ENCODE data around the gene TMEM18.
"Not testable (repeated sequence)": the region's sequence is repeated elsewhere in the genome, so short reads cannot be mapped to it uniquely, and the experiment has no call there.

Gene TMEM18

GRCh38 chr2:694174-694573 lies 17.0 kb upstream of the TMEM18 start:
- DNase-seq (ENCODE audit: low read depth in 2 of 2, low spot score in 1 of 2): no peak

GRCh38 chr2:693606-694005 lies 16.4 kb upstream of the TMEM18 start:
- DNase-seq (ENCODE audit: low read depth in 2 of 2, low spot score in 1 of 2): no peak

- no peak for DNase-seq (ENCODE audit: low read depth in 2 of 2, low spot score in 1 of 2)
Observed at GRCh38 chr2:692767-693166, 15.6 kb upstream of the TMEM18 start.

DNA sequence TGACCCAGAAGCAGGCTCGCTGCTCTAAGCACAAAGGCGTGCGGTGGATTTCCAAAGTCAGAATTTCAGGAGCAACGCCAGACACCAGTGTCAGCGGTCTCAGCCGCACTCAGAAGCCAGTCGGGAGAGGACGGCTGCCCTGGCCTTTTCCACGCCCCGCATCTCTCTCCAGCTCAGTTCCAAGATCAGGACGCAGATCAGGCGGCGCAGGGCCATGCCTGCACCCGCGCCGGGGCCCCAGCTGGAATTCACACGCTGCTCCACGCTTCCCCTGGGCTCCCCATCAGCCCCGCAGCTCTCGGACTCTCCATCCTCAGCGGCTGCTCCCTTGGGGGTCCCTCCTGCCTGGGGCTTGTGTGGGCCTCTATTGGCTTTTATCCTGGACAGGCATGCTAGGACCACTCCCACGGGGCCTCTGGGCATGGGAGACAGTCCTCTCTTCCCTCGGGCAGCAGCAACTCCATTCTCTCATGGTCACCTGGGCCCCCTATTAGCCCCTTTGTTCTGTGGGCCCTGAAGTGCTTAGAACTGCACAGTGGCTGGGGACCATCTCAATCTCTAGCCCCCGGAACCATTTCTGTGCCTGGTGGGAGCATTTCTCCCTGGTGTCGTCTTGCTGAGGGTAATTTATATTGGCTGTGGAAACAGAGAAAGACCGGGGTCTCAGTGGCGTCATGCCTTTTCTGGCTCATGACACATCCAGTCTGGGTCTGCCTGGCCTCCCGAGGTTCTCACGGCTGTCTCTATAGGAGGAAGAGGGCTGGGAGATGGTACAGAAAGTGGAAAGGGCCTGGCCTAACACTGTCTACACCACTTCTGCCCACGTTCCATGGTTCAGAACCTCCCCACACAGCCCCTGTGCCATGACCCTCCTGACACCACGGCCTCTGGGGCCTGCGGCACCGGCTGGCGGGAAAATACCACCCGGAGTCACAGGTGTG lies 14.9 kb upstream of the TMEM18 start:
- no peak for DNase-seq (ENCODE audit: low read depth in 2 of 2, low spot score in 1 of 2)

GRCh38 chr2:690799-691198 lies 13.6 kb upstream of the TMEM18 start:
- DNase-seq (ENCODE audit: low read depth in 2 of 2, low spot score in 1 of 2): no peak

DNA sequence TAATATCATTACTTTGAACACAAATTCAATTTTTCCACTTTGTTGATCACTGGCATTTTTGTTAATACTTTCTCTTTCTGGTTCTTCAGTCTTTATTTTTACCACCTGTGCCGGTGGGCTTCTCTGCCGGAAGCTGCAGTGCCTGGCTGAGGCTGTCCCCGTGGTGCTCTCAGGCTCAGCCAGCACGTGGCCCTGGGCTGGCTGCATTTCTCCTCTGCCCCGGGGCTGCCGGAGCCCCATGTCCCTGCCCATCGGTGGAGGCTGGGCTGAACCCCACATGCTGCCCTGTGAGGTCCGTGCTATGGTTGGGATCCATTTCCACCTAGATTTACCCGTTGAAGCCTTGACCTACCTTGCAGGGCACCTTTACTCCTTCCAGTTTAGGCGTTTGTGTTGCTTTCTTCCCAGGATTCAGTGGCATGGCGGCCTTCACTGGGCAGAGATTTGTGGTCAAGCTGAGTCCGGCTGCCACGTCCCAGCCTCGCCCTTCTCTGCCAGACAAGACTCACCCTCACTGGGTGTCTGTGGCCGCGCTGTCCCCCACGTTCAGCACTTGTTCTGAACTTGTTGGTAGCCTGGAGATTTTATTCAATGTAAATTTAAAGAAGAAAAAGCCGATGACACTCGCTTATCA lies 12.8 kb upstream of the TMEM18 start:
- no peak for DNase-seq (ENCODE audit: low read depth in 2 of 2, low spot score in 1 of 2)

- DNase-seq (ENCODE audit: low read depth in 2 of 2, low spot score in 1 of 2): no peak
Observed at GRCh38 chr2:689237-689636, 12.0 kb upstream of the TMEM18 start.

GRCh38 chr2:688504-689076 lies 11.4 kb upstream of the TMEM18 start:
- no peak for DNase-seq (ENCODE audit: low read depth in 2 of 2, low spot score in 1 of 2)

- DNase-seq (ENCODE audit: low read depth in 2 of 2, low spot score in 1 of 2): no peak
Observed at GRCh38 chr2:685421-685820, 8.2 kb upstream of the TMEM18 start.

- not testable (repeated sequence) for DNase-seq (ENCODE audit: low read depth in 2 of 2, low spot score in 1 of 2)
Observed at GRCh38 chr2:684913-685312, 7.7 kb upstream of the TMEM18 start.

- DNase-seq (ENCODE audit: low read depth in 2 of 2, low spot score in 1 of 2): no peak
Observed at GRCh38 chr2:682226-682625, 5.0 kb upstream of the TMEM18 start.

DNA sequence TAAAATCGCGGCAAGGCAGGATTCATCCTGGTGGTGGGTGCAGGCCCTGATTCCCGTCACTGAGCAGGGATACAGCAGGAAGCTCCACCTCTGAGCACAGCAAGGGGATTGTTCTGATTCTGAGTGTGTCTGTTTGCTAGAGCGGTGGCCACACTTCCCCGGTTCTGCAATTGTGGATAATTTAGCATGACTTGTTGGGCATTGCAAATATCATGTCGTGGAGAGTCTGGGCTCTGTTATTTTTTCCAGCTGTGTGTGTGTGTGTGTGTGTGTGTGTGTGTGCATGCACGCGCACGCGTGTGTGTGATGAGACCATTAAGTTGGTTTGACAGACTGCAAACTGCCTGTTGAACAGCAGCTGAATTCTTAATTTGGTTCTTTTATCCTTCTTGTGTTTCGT lies 4.1 kb upstream of the TMEM18 start:
- DNase-seq (ENCODE audit: low read depth in 2 of 2, low spot score in 1 of 2): no peak

GRCh38 chr2:680496-680895 lies 3.3 kb upstream of the TMEM18 start:
- no peak for DNase-seq (ENCODE audit: low read depth in 2 of 2, low spot score in 1 of 2)

- DNase-seq (ENCODE audit: low read depth in 2 of 2, low spot score in 1 of 2): no peak
Observed at GRCh38 chr2:678964-679363, 1.8 kb upstream of the TMEM18 start.

- DNase-seq (ENCODE audit: low read depth in 2 of 2, low spot score in 1 of 2): no peak
Observed at GRCh38 chr2:677959-678550, 849 bp upstream of the TMEM18 start.

DNA sequence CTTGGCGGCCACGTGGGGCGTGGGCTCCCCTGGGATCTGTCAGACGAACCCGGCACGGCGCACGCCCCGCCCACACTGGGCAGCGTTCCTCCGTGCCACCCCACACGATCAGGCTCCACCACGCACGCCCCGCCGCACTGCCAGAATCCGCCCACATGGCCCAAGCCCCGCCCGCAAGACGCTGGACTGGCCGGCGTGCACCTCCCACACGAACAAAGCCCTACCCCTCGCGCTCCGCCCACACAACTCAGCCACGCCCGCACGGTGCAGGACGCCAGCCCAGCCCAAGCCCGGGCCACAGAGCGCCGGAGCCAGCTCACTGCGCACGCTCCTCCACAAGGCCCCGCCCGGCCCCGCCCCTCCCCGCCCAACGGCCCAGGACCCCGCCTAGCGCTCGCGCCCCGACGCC lies 555 bp downstream of the TMEM18 start:
- DNase-seq (ENCODE audit: low read depth in 2 of 2, low spot score in 1 of 2): peak; percentile 93 to 95

- DNase-seq (ENCODE audit: low read depth in 2 of 2, low spot score in 1 of 2): no peak
Observed at GRCh38 chr2:675982-676646, 1.1 kb downstream of the TMEM18 start.

GRCh38 chr2:675460-675859 lies 1.7 kb downstream of the TMEM18 start:
- DNase-seq (ENCODE audit: low read depth in 2 of 2, low spot score in 1 of 2): no peak

GRCh38 chr2:675051-675450 lies 2.2 kb downstream of the TMEM18 start:
- DNase-seq (ENCODE audit: low read depth in 2 of 2, low spot score in 1 of 2): no peak

- no peak for DNase-seq (ENCODE audit: low read depth in 2 of 2, low spot score in 1 of 2)
Observed at GRCh38 chr2:674321-674985, 2.8 kb downstream of the TMEM18 start.
